ENCODE measurements around the gene MEGF6. TPM values are rescaled to one million over a fixed set of nuclear protein-coding genes. Genes with fewer than 3 reads are reported as not detected.

The MEGF6 gene
- total RNA-seq, 1 donor from 2014 or later: 7.3 TPM

DNA sequence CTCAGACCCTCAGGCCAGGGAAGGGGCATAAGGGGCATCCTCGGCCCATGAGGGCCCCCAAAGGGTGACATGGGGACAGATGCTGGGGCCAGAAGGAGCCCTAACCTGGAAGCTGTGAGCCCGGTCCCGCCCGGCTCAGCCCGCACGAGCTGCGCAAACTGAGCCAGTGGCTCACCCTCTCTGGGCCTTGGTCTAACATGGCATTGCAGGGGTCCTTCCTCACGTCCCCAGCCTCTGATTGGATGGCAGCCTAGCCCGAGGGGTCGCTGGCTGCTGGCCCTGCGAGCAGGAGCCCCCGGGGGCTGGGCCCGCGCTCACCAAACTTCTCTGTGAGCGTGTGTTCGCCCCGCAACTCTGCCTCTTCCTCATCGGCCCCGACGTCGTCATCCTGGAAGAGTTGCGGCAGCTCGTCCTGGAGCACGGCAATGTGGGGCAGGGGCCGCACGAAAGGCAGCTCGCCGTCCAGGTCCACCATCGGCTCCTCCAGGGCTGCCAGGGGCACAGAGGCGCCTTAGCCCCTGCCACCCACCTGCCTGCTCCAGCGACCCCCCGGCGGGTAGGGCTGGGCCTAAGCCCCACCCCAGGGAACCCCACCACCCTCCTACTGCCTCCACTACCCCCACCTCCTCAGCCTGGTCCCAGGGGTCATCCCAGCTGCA lies 102.4 kb downstream of the MEGF6 start:
- ATAC-seq (ENCODE audit: poor library complexity) (no peak), DNase-seq (no peak)
- intact Hi-C loops (cut with DNase I): no loop called here

GRCh38 chr1:3507636-3508275 lies 103.6 kb downstream of the MEGF6 start:
- DNase-seq: no peak
- intact Hi-C loops (cut with DNase I): no loop called here
- ATAC-seq (ENCODE audit: poor library complexity): no peak

GRCh38 chr1:3506943-3507342 lies 104.4 kb downstream of the MEGF6 start:
- ATAC-seq (ENCODE audit: poor library complexity) (no peak), DNase-seq (no peak)
- intact Hi-C loops (cut with DNase I): no loop called here

DNA sequence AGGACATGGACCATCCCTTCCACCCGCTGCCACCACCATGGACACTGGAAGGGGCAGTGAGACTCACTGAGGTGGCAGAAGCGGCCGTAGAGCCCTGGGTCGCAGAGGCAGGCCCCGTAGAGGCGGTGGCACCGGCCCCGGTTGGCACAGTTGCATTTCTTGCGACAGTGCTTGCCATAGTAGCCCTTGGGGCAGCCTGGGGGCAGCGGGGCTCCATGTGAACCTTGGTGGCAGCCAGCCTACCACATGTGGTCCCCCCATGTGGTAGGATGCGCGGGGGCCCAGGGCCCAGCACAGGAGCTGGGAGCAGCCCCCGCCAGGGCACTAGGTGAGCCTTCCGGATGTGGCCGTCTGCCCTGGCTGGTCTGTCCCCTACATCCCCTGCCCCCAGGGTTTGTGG lies 105.3 kb downstream of the MEGF6 start:
- ATAC-seq (ENCODE audit: poor library complexity) (no peak), DNase-seq (no peak)
- intact Hi-C loops (cut with DNase I): no loop called here

DNA sequence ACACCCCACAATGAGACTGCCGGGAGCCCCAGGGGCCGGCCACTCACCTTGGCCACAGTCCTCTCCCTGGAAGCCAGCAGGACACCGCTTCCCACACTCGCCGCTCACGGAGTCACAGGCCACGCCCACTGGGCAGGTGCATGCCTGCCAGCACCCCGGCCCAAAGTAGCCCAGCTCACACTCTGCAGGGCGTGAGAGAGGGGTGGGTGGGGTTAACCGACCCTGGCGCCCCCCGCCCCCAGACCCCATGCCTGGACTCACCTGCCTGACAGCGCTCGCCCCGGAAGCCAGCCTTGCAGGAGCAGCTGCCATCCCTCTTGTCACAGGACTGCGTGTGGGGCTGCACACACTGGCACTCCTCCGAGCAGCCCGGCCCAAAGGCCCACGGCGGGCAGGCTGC lies 106.1 kb downstream of the MEGF6 start:
- no peak for ATAC-seq (ENCODE audit: poor library complexity)
- no peak for DNase-seq
- intact Hi-C loops (cut with DNase I): no loop called here

GRCh38 chr1:3504822-3505153 lies 106.5 kb downstream of the MEGF6 start:
- ATAC-seq (ENCODE audit: poor library complexity): no peak
- DNase-seq: no peak

GRCh38 chr1:3504151-3504821 lies 107.0 kb downstream of the MEGF6 start:
- ATAC-seq (ENCODE audit: poor library complexity) (peak; percentile 24), DNase-seq (peak; percentile 79)
- intact Hi-C loops (cut with DNase I): no loop called here

More at GRCh38 chr1:3504822-3505153, 106.5 kb downstream of the MEGF6 start:
- intact Hi-C loops (cut with DNase I): no loop called here

DNA sequence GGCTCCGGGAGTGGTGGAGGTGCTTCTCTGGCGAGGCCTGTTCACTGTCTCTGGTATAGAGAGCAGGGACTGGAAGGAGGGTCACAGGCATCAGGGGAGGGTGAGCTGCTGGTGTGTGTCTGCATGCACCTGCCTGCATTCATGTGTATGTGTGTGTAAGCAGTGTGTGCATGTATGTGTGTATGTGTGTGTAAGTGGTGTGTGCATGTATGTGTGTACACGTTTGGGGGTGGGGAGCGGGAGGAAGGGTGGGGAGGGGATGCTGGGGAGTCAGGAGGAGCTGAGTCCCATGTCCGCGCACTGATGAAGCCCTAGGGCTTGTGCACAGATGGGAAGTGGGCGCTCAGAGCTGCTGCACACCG lies 107.8 kb downstream of the MEGF6 start:
- ATAC-seq (ENCODE audit: poor library complexity) (no peak), DNase-seq (no peak)
- intact Hi-C loops (cut with DNase I): no loop called here

DNA sequence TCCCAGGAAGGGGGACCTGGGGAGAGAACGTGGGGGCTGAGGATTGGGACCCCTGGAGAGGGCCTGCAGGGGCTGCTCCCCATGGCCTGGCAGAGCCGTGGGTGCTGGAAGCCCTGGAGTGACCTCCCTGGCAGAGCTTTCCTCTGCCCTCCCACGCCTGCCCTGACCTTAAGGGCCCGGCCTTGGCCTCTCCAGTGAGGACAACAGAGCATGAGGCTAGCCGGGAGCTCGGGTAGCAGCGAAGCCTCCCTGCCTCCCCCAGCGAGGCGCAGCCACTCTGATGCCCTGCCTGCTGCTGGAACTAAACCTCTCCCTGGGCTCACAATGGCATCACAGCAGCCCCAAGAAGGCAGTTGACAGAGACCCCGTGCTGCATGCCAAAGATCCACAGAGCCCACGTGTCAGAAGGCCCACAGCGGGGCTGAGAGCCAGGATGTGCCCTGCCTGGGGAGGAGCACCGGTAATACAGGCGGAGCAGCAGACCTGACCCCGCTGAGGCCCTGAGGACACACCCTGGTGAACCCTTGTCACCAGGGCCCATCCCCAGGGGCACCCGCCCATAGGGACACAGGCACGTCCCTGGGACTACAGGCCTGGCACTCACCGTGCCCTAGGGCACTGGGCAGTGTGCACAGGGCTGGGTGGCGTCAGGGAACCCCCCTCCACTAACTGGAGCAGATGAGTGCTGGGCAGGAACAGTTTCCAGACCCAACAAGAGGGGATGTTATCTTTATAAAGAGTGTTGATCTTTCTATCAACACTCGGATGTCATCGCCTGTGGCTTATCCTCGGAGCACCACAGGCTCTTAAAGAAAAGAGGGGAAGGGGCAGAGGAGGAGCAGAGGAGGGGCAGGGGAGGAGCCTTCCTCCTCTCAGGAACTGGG lies 108.4 kb downstream of the MEGF6 start:
- ATAC-seq (ENCODE audit: poor library complexity): no peak

DNA sequence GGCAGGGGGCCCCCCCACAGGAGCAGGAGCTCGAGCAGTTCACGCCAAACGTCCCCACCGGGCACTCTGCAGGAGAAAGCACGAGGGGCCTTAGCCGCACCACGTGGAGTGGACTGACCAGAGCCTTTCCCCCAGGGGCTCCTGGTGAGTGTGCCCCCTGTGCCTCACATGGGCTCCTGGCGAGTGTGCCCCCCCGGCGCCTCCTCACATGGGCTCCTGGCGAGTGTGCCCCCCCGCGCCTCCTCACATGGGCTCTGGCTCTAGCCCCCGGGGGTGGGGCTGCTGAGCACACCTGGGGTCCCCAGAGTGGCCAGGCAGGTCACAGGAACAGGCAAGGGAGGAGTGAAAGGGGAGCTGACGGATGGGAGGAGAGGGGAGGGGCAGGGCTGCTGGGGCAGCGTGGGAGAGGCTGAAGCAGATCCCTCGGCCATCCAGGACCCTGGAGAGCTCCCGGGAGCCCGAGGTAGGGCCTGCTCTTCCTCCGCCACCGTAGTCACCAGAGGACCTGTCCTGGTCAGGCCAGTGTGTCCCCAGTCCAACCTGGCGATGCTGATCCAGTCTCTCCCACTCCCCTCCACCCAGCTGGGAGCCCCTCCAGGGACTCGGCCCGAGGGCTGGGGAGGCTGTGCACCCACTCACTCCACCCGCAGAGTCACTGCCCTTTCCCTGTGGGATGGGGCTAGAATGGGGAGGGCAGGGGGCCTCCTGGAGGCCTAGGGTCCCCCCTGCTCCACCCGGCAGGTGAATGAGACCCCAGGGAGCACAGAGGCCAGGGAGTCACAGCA lies 109.3 kb downstream of the MEGF6 start:
- ATAC-seq (ENCODE audit: poor library complexity) (peak; percentile 80), DNase-seq (peak; percentile 74)
- intact Hi-C loops (cut with DNase I): no loop called here

More for the DNA sequence above, 108.4 kb downstream of the MEGF6 start:
- DNase-seq: no peak
- intact Hi-C loops (cut with DNase I): no loop called here

DNA sequence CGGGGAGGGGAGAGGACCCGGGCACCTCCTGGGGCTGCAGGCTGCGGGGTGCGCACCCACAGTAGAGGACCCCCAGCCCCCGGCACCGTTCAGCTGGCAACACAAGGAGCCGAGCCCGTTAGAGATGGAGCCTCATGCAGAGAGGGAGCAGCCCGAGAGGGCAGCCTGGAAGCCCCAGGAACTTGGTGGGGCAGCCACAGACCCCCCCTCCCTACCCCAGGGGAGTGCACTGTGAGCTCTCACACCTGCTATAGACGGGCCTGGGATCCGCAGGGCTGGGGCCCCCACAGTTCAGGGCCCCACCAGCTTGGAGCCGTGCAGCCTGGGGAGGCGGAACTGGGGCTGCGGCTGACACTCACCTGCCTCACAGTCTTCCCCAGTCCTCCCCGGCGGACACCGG lies 109.9 kb downstream of the MEGF6 start:
- intact Hi-C loops (cut with DNase I): no loop called here
- DNase-seq: no peak
- ATAC-seq (ENCODE audit: poor library complexity): no peak

GRCh38 chr1:3500265-3500835 lies 111.0 kb downstream of the MEGF6 start:
- DNase-seq: no peak
- no peak for ATAC-seq (ENCODE audit: poor library complexity)
- intact Hi-C loops (cut with DNase I): no loop called here

- ATAC-seq (ENCODE audit: poor library complexity): no peak
- DNase-seq: no peak
- intact Hi-C loops (cut with DNase I): no loop called here
Observed at GRCh38 chr1:3499611-3500010, 111.7 kb downstream of the MEGF6 start.

GRCh38 chr1:3498986-3499385 lies 112.3 kb downstream of the MEGF6 start:
- DNase-seq (no peak), ATAC-seq (ENCODE audit: poor library complexity) (no peak)
- intact Hi-C loops (cut with DNase I): no loop called here

DNA sequence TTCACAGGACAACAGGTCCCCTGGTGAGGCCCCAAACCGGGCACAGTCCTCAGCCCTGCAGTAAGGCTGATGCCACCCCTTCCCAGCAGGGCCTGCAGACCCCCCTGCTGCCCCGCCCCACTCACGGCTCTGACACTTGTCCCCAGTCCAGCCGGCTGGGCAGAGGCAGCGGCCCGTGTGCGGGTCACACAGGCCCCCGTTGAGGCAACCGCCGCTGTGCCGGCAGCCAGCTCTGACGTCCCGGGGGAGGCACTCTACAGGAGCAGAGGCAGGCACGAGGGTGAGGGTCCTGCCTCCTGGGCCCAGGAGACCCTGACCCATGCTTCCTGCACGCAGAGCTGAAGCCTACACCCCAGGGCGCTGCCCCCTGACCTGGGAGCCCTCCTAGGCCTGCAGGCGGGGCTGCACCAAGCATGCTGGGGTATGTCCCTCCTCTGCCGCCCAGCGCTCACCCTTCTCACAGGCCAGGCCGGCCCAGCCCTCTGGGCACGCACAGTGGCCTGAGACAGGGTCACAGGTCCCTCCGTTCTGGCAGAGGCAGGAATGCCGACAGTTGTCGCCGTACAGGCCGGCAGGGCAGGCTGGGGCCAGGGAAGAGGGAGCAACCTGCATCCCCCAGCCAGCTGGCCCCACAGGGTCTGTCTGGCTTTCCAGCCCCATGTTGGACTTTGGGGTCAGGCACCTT lies 112.9 kb downstream of the MEGF6 start:
- no peak for ATAC-seq (ENCODE audit: poor library complexity)
- intact Hi-C loops (cut with DNase I): no loop called here
- no peak for DNase-seq

DNA sequence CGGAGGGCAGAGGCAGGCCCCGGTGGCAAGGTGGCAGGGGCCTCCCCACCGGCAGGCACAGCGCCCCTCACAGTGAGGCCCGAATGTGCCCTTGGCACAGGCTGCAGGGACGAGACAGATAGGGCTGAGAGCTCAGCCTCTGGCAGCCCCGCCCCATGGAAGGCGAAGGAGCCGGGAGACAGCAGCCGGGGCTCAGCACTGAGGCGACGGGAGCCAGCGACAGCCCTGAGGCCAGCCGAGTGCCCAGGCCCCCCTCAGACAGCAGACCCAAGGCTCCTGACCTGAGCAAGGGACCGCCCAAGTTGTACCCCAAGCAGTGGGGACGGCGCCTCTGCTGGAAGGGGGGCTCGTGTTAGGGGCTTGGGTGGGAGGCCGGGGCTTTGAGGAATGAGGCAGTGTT lies 113.8 kb downstream of the MEGF6 start:
- no peak for ATAC-seq (ENCODE audit: poor library complexity)
- no peak for DNase-seq
- intact Hi-C loops (cut with DNase I): no loop called here

GRCh38 chr1:3496916-3497315 lies 114.4 kb downstream of the MEGF6 start:
- intact Hi-C loops (cut with DNase I): no loop called here
- no peak for ATAC-seq (ENCODE audit: poor library complexity)
- DNase-seq: no peak
